H1 (cell line): ENCODE measurements around the gene PROCR. TPM values are rescaled to one million over a fixed set of nuclear protein-coding genes. Genes with fewer than 3 reads are reported as not detected.

Experiments
- CTCF ChIA-PET: fragments of 300-600 bp; sonication (Branson Sonifier 250); formaldehyde crosslinking; loops from one replicate; lab custom pipeline; 2021; ENCODE audit not compliant: partially characterized antibody; lab: Charles Lee
- POLR2A ChIA-PET: fragments of 300-600 bp; sonication (Branson Sonifier 250); formaldehyde crosslinking; loops from one replicate; lab custom pipeline; 2021; ENCODE audit warnings: inconsistent platforms; ENCODE audit not compliant: partially characterized antibody; lab: Charles Lee
- DNase-seq, 2 experiments: peaks; one replicate each; pipeline versions ENCODE4 v3.0.0 to v3.0.0-alpha.2; 2010 to 2022; ENCODE audit warnings: low spot score in 2 of 2, low read depth in 1 of 2, mixed read lengths in 1 of 2
- FAIRE-seq: peaks from 2 replicates; lab custom pipeline; 2011; peaks lifted over from hg19 to GRCh38; lab: Jason Lieb, UNC
- H2AFZ ChIP-seq: 2 replicates; pipeline ENCODE4 v1.8.1; 2012; ENCODE audit warnings: low read length, inconsistent platforms
- H2AK5ac ChIP-seq: 2 replicates; pipeline ENCODE4 v1.6.1; 2013; ENCODE audit warnings: low read depth, low read length
- H2BK120ac ChIP-seq: replicated peaks from 2 replicates; pipeline ENCODE3; 2013; ENCODE audit warnings: low read depth, low read length, inconsistent platforms
- H2BK12ac ChIP-seq: 2 replicates; pipeline ENCODE4 v1.6.1; 2013; ENCODE audit warnings: low read depth, low read length
- H2BK15ac ChIP-seq: 2 replicates; pipeline ENCODE4 v1.6.1; 2013; ENCODE audit warnings: low read length
- H2BK20ac ChIP-seq: 2 replicates; pipeline ENCODE4 v1.6.1; 2013; ENCODE audit warnings: low read length
- H2BK5ac ChIP-seq: 2 replicates; pipeline ENCODE4 v1.6.1; 2013; ENCODE audit warnings: low read depth, low read length
- H3K14ac ChIP-seq: 2 replicates; pipeline ENCODE4 v1.6.1; 2013; ENCODE audit warnings: inconsistent platforms; ENCODE audit not compliant: insufficient read length
- H3K18ac ChIP-seq: 2 replicates; pipeline ENCODE4 v1.6.1; 2013; ENCODE audit warnings: low read length; ENCODE audit errors: extremely low read depth
- H3K23ac ChIP-seq: 2 replicates; pipeline ENCODE4 v1.6.1; 2013; ENCODE audit warnings: inconsistent platforms; ENCODE audit not compliant: insufficient read length
- H3K23me2 ChIP-seq: 2 replicates; pipeline ENCODE4 v1.6.1; 2013; ENCODE audit warnings: low read depth, low read length
- H3K27ac ChIP-seq: 2 replicates; pipeline ENCODE4 v1.6.1; 2011; ENCODE audit warnings: low read depth, low read length, inconsistent platforms
- H3K27me3 ChIP-seq, 4 experiments: replicated peaks in 1 of 4; 1 replicate in 1 of 4; 2 replicates in 3 of 4; pipeline versions ENCODE4 v1.6.1 to v1.8.1; 2011 to 2013; ENCODE audit warnings: low read length in 3 of 4, mild to moderate bottlenecking in 3 of 4, inconsistent platforms in 2 of 4, mixed read lengths in 2 of 4, moderate library complexity in 1 of 4; ENCODE audit not compliant: control insufficient read depth in 3 of 4, insufficient read depth in 3 of 4; ENCODE audit errors: extremely low read depth in 1 of 4
- H3K36me3 ChIP-seq, 4 experiments: 2 replicates each; pipeline versions ENCODE4 v1.6.1 to v1.8.1; 2011 to 2013; ENCODE audit warnings: mild to moderate bottlenecking in 4 of 4, low read length in 3 of 4, moderate library complexity in 2 of 4, control low read depth in 1 of 4, inconsistent platforms in 1 of 4; ENCODE audit not compliant: insufficient read depth in 4 of 4, control insufficient read depth in 2 of 4
- H3K4ac ChIP-seq: replicated peaks from 2 replicates; pipeline ENCODE3; 2013; ENCODE audit warnings: low read length, low read depth, mixed read lengths, inconsistent platforms; ENCODE audit not compliant: insufficient read length
- H3K4me1 ChIP-seq, 4 experiments: replicated peaks in 1 of 4; 1 replicate in 1 of 4; 2 replicates in 3 of 4; pipeline versions ENCODE4 v1.6.1 to v1.8.1; 2011 to 2013; ENCODE audit warnings: low read length in 3 of 4, inconsistent platforms in 2 of 4, mixed read lengths in 1 of 4; ENCODE audit not compliant: insufficient read depth in 4 of 4, control insufficient read depth in 3 of 4
- H3K4me2 ChIP-seq, 2 experiments: 2 replicates each; pipeline versions ENCODE4 v1.6.1 to v1.8.1; 2011 to 2013; ENCODE audit warnings: low read depth in 2 of 2, low read length in 2 of 2, control low read depth in 1 of 2, inconsistent platforms in 1 of 2, mild to moderate bottlenecking in 1 of 2; ENCODE audit not compliant: insufficient read depth in 1 of 2
- H3K4me3 ChIP-seq, 4 experiments: fragments of 200-600, 300-600 bp in 1 of 4; sonication (generic), shearing (Covaris generic), sonication (Bioruptor Twin) in 1 of 4; 2 replicates each; pipeline versions ENCODE4 v1.5.1 to v1.8.1; 2011 to 2016; ENCODE audit warnings: low read length in 4 of 4, low read depth in 3 of 4, control low read depth in 2 of 4, inconsistent platforms in 2 of 4, mild to moderate bottlenecking in 2 of 4, mixed read lengths in 1 of 4, moderate library complexity in 1 of 4; ENCODE audit not compliant: insufficient read depth in 2 of 4; ENCODE audit errors: extremely low read depth in 1 of 4
- H3K56ac ChIP-seq: replicated peaks from 2 replicates; pipeline ENCODE3; 2013; ENCODE audit warnings: low read depth, mild to moderate bottlenecking, mixed read lengths, low read length, inconsistent platforms; ENCODE audit not compliant: insufficient read length
- H3K79me1 ChIP-seq: 2 replicates; pipeline ENCODE4 v1.6.1; 2013; ENCODE audit warnings: low read depth, low read length, control low read depth
- H3K79me2 ChIP-seq, 2 experiments: 2 replicates each; pipeline versions ENCODE4 v1.6.1 to v1.8.1; 2012 to 2013; ENCODE audit warnings: low read length in 2 of 2, mild to moderate bottlenecking in 2 of 2, inconsistent platforms in 1 of 2; ENCODE audit not compliant: insufficient read depth in 2 of 2, control insufficient read depth in 1 of 2
- H3K9ac ChIP-seq, 4 experiments: replicated peaks in 1 of 4; 1 replicate in 1 of 4; 2 replicates in 3 of 4; pipeline versions ENCODE4 v1.6.1 to v1.8.1; 2011 to 2013; ENCODE audit warnings: low read depth in 3 of 4, low read length in 3 of 4, control low read depth in 2 of 4, mild to moderate bottlenecking in 2 of 4, moderate library complexity in 2 of 4, inconsistent platforms in 1 of 4; ENCODE audit errors: extremely low read depth in 1 of 4
- H3K9me3 ChIP-seq, 2 experiments: 2 replicates each; pipeline versions ENCODE4 v1.6.1 to v1.8.1; 2012 to 2013; ENCODE audit warnings: mild to moderate bottlenecking in 2 of 2, moderate library complexity in 2 of 2, control low read depth in 1 of 2, inconsistent platforms in 1 of 2, low read depth in 1 of 2, low read length in 1 of 2, mixed read lengths in 1 of 2; ENCODE audit not compliant: insufficient read depth in 2 of 2
- H4K20me1 ChIP-seq, 2 experiments: replicated peaks in 1 of 2; 2 replicates each; pipeline versions ENCODE3 to v1.8.1; 2011 to 2013; ENCODE audit warnings: inconsistent platforms in 2 of 2, low read length in 2 of 2, mild to moderate bottlenecking in 1 of 2; ENCODE audit not compliant: insufficient read depth in 2 of 2, control insufficient read depth in 1 of 2
- H4K5ac ChIP-seq: 2 replicates; pipeline ENCODE4 v1.6.1; 2013; ENCODE audit warnings: low read length, low read depth, mixed read lengths, inconsistent platforms; ENCODE audit not compliant: insufficient read length
- H4K8ac ChIP-seq: 2 replicates; pipeline ENCODE4 v1.8.0; 2013; ENCODE audit warnings: mild to moderate bottlenecking, moderate library complexity, low read length, inconsistent platforms; ENCODE audit not compliant: insufficient read depth; ENCODE audit errors: extremely low read depth
- H4K91ac ChIP-seq: replicated peaks from 2 replicates; pipeline ENCODE3; 2013; ENCODE audit warnings: low read length, mixed read lengths, inconsistent platforms; ENCODE audit not compliant: insufficient read length
- NANOG ChIP-seq: IDR thresholded peaks from 2 replicates; pipeline ENCODE4 v1.6.1; 2011; ENCODE audit warnings: low read length, low read depth, mild to moderate bottlenecking, inconsistent platforms; ENCODE audit not compliant: insufficient read depth, poor library complexity, severe bottlenecking
- RBBP5 ChIP-seq: IDR thresholded peaks from 2 replicates; pipeline ENCODE4 v1.7.1; 2012; ENCODE audit warnings: low read depth, mild to moderate bottlenecking, inconsistent platforms, low read length, moderate library complexity, borderline replicate concordance
- SIN3A ChIP-seq, 2 experiments: IDR thresholded peaks in 1 of 2; conservative IDR thresholded peaks in 1 of 2; 2 replicates each; pipeline ENCODE4 v1.6.1; 2011 to 2012; ENCODE audit warnings: low read length in 2 of 2, improper control_type of control experiment in 1 of 2, low read depth in 1 of 2, mild to moderate bottlenecking in 1 of 2
- WGBS, 2 experiments: shearing (Covaris generic) in 1 of 2; methylation state at CpG; one replicate each; pipeline versions ENCODE4 v1.1.6 to v1.1.7; 2013 to 2015; ENCODE audit warnings: low lambda C conversion rate in 2 of 2, mixed read lengths in 2 of 2, inconsistent platforms in 1 of 2, low coverage in 1 of 2, missing lambda C conversion rate in 1 of 2; ENCODE audit not compliant: insufficient replicate concordance in 2 of 2, insufficient coverage in 1 of 2, insufficient read length in 1 of 2; ENCODE audit errors: extremely low coverage in 1 of 2, missing lambda C conversion rate in 1 of 2; 5-methylcytosine and 5-hydroxymethylcytosine counted together
- polyA plus RNA-seq, 7 experiments: library from polyadenylated mRNA; depleted of rRNA in 3 of 7; stranded (reverse) in 5 of 7; unstranded in 2 of 7; fragments of >200 nt in 5 of 7; fragments of 200-250 nt in 2 of 7; gene quantifications; 1 replicate in 5 of 7; 2 replicates in 1 of 7; 4 replicates in 1 of 7; pipeline versions ENCODE4 v1.2.1 to v1.2.3, GENCODE V29; 2011 to 2013; ENCODE audit warnings: missing spikeins in 2 of 7, mixed read lengths in 2 of 7
- total RNA-seq: library from RNA; stranded (reverse); fragmentation: NEBNext Ultra II Directional; extraction: Animal tissue kit (Norgen Biotek cat#: 25700); gene quantifications from 2 replicates; pipeline ENCODE4 v1.2.1, GENCODE V29; 2021

The PROCR gene
- total and polyA plus RNA-seq, 2 of the 8 experiments (the other 6 are each of a cell fraction or from before 2014, with no cell fraction given): 21.3 to 42.9 TPM

- CTCF ChIA-PET: interaction anchor here (0.6 to 3.0 kb wide), 6 partner anchors 10 to 111 kb away, joined by 3 to 11 read pairs (median 4); partner anchors contain the start of gene EDEM2
Measured at GRCh38 chr20:35166242-35166830, 5.5 kb upstream of the PROCR start.

More at GRCh38 chr20:35166242-35166830, 5.5 kb upstream of the PROCR start:
- peak overlapping the region; percentile 85; the same call in 1 of the 2 replicates for H2BK5ac ChIP-seq
- no peak overlapping the region; the same call in 1 of the 2 replicates for H3K27ac ChIP-seq
- H2AK5ac ChIP-seq: no peak overlapping the region
- peaks cover 3 to 8% (median 6%) of the 10 kb centered on the region in 4 experiments; a peak in 6 of 7 replicates for H3K4me1 ChIP-seq
- H4K8ac ChIP-seq: peak overlapping the region; percentile 60; the same call in 1 of the 2 replicates
- peak overlapping the region; percentile 56 for H2BK120ac ChIP-seq
- no peaks in the 10 kb centered on the region for H3K23me2 ChIP-seq
- FAIRE-seq (no peak), DNase-seq (peak in 1 of 2 experiments; percentile 62)
- peak overlapping the region in 1 of 4 experiments; percentile 20; a peak in 2 of 7 replicates for H3K9ac ChIP-seq
- peak overlapping the region in 2 of 4 experiments; percentile 10 to 11; a peak in 3 of 8 replicates for H3K4me3 ChIP-seq
- no peak overlapping the region for H3K14ac ChIP-seq
- H3K79me2 ChIP-seq: no peaks in the 10 kb centered on the region
- peak overlapping the region; percentile 81 for H3K18ac ChIP-seq
- H3K56ac ChIP-seq: no peak overlapping the region
- H3K36me3 ChIP-seq: no peaks in the 10 kb centered on the region
- H3K4ac ChIP-seq: no peak overlapping the region
- no peak overlapping the region for H3K23ac ChIP-seq
- H2AFZ ChIP-seq: peak overlapping the region; percentile 65
- WGBS, 2 experiments: 39% methylated on average over 5 of the region's 5 CpGs; no CpG with 5 or more reads in 1 of the 2 experiments
- H3K27me3 ChIP-seq: no peaks in the 10 kb centered on the region
- peak overlapping the region; percentile 52 to 62 for H3K4me2 ChIP-seq
- no peak overlapping the region for H2BK15ac ChIP-seq
- H3K79me1 ChIP-seq: no peaks in the 10 kb centered on the region
- H4K91ac ChIP-seq: peak overlapping the region; percentile 70
- no peaks in the 10 kb centered on the region for H4K20me1 ChIP-seq
- H3K9me3 ChIP-seq: no peaks in the 10 kb centered on the region
- peak overlapping the region; percentile 92; the same call in 1 of the 2 replicates for H2BK12ac ChIP-seq
- peak overlapping the region; percentile 98 for H2BK20ac ChIP-seq
- TF ChIP-seq RBBP5 (peak; percentile 57; the same call in 1 of the 2 replicates), NANOG (peak; percentile 75), SIN3A (conservative IDR thresholded peaks at IDR 0.05 in 1 of 2, IDR thresholded peaks at IDR 0.05 in 1 of 2; ENCODE audit: low read depth in 1 of 2, low read length in 2 of 2) (no peak)
- peak overlapping the region; percentile 18 for H4K5ac ChIP-seq
- POLR2A ChIA-PET: interaction anchor here (0.5 to 1.5 kb wide), 3 partner anchors 20 to 97 kb away, joined by 3 to 5 read pairs (median 5); partner anchors contain the start of gene EDEM2
